Measurements from ENCODE around the gene C3orf18. TPM values are rescaled to one million over a fixed set of nuclear protein-coding genes. Genes with fewer than 3 reads are reported as not detected.

Gene C3orf18
- total RNA-seq, 2 experiments from 2014 or later: 16.7 to 17.0 TPM

DNA sequence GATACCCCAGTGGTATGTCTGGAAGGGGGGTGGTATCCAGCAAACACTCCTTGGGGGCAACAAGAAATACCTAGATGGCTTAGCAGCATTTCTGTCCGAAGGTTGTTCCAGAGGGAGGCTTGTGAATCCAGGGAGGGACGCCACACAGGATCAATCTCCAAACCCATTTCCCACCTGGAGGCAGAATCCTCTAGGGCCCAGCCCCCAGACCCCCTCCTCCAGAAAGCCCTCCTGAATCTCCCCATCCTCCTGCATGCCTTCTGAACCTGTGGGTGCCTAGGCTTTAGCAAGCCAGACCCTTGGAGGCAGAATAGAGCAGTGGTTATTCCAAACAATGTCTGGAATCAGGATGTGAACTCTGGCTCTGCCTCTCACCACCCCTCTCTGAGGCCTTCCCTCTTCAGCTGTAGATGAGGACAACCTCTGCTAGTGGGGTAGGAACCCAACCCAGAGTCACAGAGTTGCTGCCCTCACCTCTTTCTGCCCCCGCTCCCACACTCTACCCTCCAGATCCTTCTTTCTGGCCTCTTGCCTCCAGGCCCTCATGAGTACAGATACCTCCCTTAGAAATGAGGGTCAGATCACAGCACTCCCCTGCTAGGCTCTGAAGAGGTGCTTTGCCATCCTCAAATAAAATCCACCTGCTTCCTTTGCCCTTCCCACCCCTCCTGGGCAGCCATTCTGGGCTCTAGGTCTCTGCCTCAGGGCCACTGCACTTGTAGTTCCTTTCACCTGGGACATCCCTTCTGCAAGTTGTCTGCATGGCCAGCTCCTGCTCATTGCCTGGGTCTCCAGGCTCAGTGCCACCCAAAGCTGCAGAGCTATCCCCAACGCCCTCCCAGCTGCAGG, 35.9 kb upstream of the C3orf18 start:
- H3K4me1 Mint-ChIP-seq (ENCODE audit: low read depth): peaks cover 79% of the 10 kb centered on the region
- CTCF ChIA-PET: interaction anchor here (7.8 to 20.7 kb wide), 3 partner anchors 9 to 31 kb away, joined by 163 to 908 read pairs (median 221); partner anchors contain the start of genes C3orf18, CISH, HEMK1 and MAPKAPK3
- H3K27me3 Mint-ChIP-seq: no peaks in the 10 kb centered on the region
- intact Hi-C loops (cut with micrococcal nuclease): loop anchor here (5.0 to 10.0 kb wide), 3 partner anchors 261 to 1671 kb away; partner anchors contain the start of genes GNAI2, RASSF1 and WDR82
- H3K9me3 Mint-ChIP-seq: no peaks in the 10 kb centered on the region
- peak overlapping the region; percentile 100 for H3K27ac Mint-ChIP-seq
- POLR2A ChIA-PET: interaction anchor here (1.2 to 24.8 kb wide), 4 partner anchors 10 to 30 kb away, joined by 3 to 1013 read pairs (median 571); partner anchors contain the start of genes C3orf18, CISH, HEMK1 and MAPKAPK3
- H3K4me3 Mint-ChIP-seq: peak overlapping the region; percentile 98
- H3K36me3 Mint-ChIP-seq: peaks cover 86% of the 10 kb centered on the region
- peak; percentile 43 for DNase-seq

GRCh38 chr3:50602595-50603191, 35.1 kb upstream of the C3orf18 start:
- H3K36me3 Mint-ChIP-seq: peaks cover 84% of the 10 kb centered on the region
- POLR2A ChIA-PET: interaction anchor here (0.6 to 24.8 kb wide), 7 partner anchors 11 to 30 kb away, joined by 3 to 1013 read pairs (median 4); partner anchors contain the start of genes C3orf18, CISH, HEMK1 and MAPKAPK3
- peak overlapping the region; percentile 98 for H3K4me3 Mint-ChIP-seq
- no peaks in the 10 kb centered on the region for H3K27me3 Mint-ChIP-seq
- peaks cover 86% of the 10 kb centered on the region for H3K4me1 Mint-ChIP-seq (ENCODE audit: low read depth)
- CTCF ChIA-PET: interaction anchor here (7.8 to 20.7 kb wide), 3 partner anchors 10 to 30 kb away, joined by 163 to 908 read pairs (median 221); partner anchors contain the start of genes C3orf18, CISH, HEMK1 and MAPKAPK3
- intact Hi-C loops (cut with micrococcal nuclease): loop anchor here (5.0 to 10.0 kb wide), 3 partner anchors 260 to 1672 kb away; partner anchors contain the start of genes GNAI2, RASSF1 and WDR82
- peak overlapping the region; percentile 100 for H3K27ac Mint-ChIP-seq
- H3K9me3 Mint-ChIP-seq: no peaks in the 10 kb centered on the region
- DNase-seq: no peak

- Mint-ChIP-seq H3K4me3 (peak overlapping the region; percentile 98), H3K4me1 (ENCODE audit: low read depth) (peaks cover 81% of the 10 kb centered on the region), H3K36me3 (peaks cover 70% of the 10 kb centered on the region), H3K9me3 (no peaks in the 10 kb centered on the region), H3K27ac (peak overlapping the region; percentile 100), H3K27me3 (no peaks in the 10 kb centered on the region)
- intact Hi-C loops (cut with micrococcal nuclease): loop anchor here (1.0 to 10.0 kb wide), 6 partner anchors 11 to 1674 kb away; partner anchors contain the start of genes GNAI2, RASSF1 and WDR82
- POLR2A ChIA-PET: interaction anchor here (0.7 to 24.8 kb wide), 6 partner anchors 11 to 790 kb away, joined by 3 to 1013 read pairs (median 144); partner anchors contain the start of genes C3orf18, CISH, HEMK1 and MAPKAPK3
- CTCF ChIA-PET: interaction anchor here (0.7 to 20.7 kb wide), 4 partner anchors 12 to 62 kb away, joined by 3 to 908 read pairs (median 192); partner anchors contain the start of genes C3orf18, CISH, HEMK1 and MAPKAPK3
- peak; percentile 98 for DNase-seq
Measured at GRCh38 chr3:50600841-50601591, 33.5 kb upstream of the C3orf18 start.

DNA sequence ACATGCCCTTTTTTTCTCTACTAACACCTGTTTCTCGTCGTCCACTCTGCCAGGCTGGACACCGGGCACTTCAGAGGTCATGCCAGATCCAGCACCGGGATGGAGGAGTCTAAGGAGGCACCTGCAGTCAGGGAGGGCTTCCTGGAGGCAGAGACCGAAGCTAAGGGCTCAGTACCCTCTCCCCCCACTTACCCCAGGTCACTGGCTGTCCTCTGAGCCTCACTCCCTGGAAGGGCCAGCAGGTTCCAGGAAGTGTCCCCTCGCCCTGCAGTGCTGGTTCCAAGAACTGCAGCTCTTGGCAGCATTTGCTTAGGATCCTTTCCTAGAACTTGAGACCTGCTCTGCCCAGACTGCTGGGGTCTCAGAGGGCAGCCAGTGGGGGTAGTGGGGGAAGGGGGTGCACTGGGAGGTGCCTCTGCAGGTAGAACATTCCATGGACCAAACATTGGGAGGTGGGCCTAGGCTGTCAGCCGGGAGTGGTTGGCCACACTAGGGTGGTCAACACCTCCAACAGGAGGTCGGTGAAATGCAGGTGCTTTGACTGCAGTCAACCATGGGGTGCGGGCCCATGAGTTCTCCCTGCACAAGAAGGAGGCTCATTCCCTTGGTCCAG, 32.7 kb upstream of the C3orf18 start:
- Mint-ChIP-seq H3K4me1 (ENCODE audit: low read depth) (peaks cover 81% of the 10 kb centered on the region), H3K9me3 (no peaks in the 10 kb centered on the region), H3K36me3 (peaks cover 66% of the 10 kb centered on the region), H3K4me3 (peak overlapping the region; percentile 98), H3K27ac (peak overlapping the region; percentile 100), H3K27me3 (no peaks in the 10 kb centered on the region)
- DNase-seq: peak; percentile 51
- ChIA-PET POLR2A (interaction anchor here (6.8 to 24.8 kb wide), 3 partner anchors 10 to 27 kb away, joined by 283 to 1013 read pairs (median 859); partner anchors contain the start of genes C3orf18, CISH, HEMK1 and MAPKAPK3), CTCF (interaction anchor here (7.8 to 20.7 kb wide), 3 partner anchors 11 to 27 kb away, joined by 163 to 908 read pairs (median 221); partner anchors contain the start of genes C3orf18, CISH, HEMK1 and MAPKAPK3)
- intact Hi-C loops (cut with micrococcal nuclease): loop anchor here (5.0 to 10.0 kb wide), 3 partner anchors 258 to 1675 kb away; partner anchors contain the start of genes GNAI2, RASSF1 and WDR82

DNA sequence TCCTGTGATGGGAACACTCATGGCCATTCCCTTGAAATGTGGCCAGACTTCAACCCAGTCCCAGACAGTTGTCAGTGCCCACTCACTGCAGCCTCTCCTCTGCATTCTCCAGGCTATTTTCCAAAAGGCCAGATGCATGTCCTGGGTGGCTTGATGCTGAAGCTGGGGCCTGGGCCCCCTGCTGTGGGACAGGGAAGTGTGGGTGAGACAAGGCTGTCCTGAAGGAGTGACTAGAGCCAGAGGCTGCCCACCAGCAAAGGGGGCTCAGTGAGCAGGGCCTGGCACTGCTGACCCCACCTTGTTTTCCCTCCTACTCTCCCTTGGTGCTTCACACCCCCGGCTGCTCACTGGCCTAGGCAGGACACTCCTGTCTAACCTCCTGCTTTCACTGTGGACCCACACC, 32.2 kb upstream of the C3orf18 start:
- peak overlapping the region; percentile 100 for H3K27ac Mint-ChIP-seq
- H3K36me3 Mint-ChIP-seq: peaks cover 65% of the 10 kb centered on the region
- no peak for DNase-seq
- CTCF ChIA-PET: interaction anchor here (7.8 to 20.7 kb wide), 3 partner anchors 10 to 27 kb away, joined by 163 to 908 read pairs (median 221); partner anchors contain the start of genes C3orf18, CISH, HEMK1 and MAPKAPK3
- no peaks in the 10 kb centered on the region for H3K9me3 Mint-ChIP-seq
- intact Hi-C loops (cut with micrococcal nuclease): loop anchor here (5.0 to 10.0 kb wide), 3 partner anchors 257 to 1675 kb away; partner anchors contain the start of genes GNAI2, RASSF1 and WDR82
- H3K4me1 Mint-ChIP-seq (ENCODE audit: low read depth): peaks cover 81% of the 10 kb centered on the region
- H3K27me3 Mint-ChIP-seq: no peaks in the 10 kb centered on the region
- peak overlapping the region; percentile 98 for H3K4me3 Mint-ChIP-seq
- POLR2A ChIA-PET: interaction anchor here (6.8 to 24.8 kb wide), 3 partner anchors 10 to 27 kb away, joined by 283 to 1013 read pairs (median 859); partner anchors contain the start of genes C3orf18, CISH, HEMK1 and MAPKAPK3

- H3K36me3 Mint-ChIP-seq: peaks cover 61% of the 10 kb centered on the region
- peak overlapping the region; percentile 100 for H3K27ac Mint-ChIP-seq
- peak overlapping the region; percentile 98 for H3K4me3 Mint-ChIP-seq
- H3K27me3 Mint-ChIP-seq: no peaks in the 10 kb centered on the region
- no peaks in the 10 kb centered on the region for H3K9me3 Mint-ChIP-seq
- peaks cover 82% of the 10 kb centered on the region for H3K4me1 Mint-ChIP-seq (ENCODE audit: low read depth)
- ChIA-PET POLR2A (interaction anchor here (6.8 to 24.8 kb wide), 3 partner anchors 9 to 26 kb away, joined by 283 to 1013 read pairs (median 859); partner anchors contain the start of genes C3orf18, CISH, HEMK1 and MAPKAPK3), CTCF (interaction anchor here (2.2 to 20.7 kb wide), 4 partner anchors 10 to 53 kb away, joined by 6 to 908 read pairs (median 192); partner anchors contain the start of genes C3orf18, CISH, HEMK1 and MAPKAPK3)
- DNase-seq: peak; percentile 22
- intact Hi-C loops (cut with micrococcal nuclease): no loop called here
Measured at GRCh38 chr3:50599115-50599715, 31.7 kb upstream of the C3orf18 start.

GRCh38 chr3:50594253-50594785, 26.8 kb upstream of the C3orf18 start:
- ChIA-PET POLR2A (interaction anchor here (11.1 kb wide), 2 partner anchors 14 to 21 kb away, joined by 510 to 859 read pairs; partner anchors contain the start of genes C3orf18, CISH, HEMK1 and MAPKAPK3), CTCF (interaction anchor here (0.7 to 10.3 kb wide), 4 partner anchors 19 to 791 kb away, joined by 3 to 299 read pairs (median 8); partner anchors contain the start of genes CISH, MANF and MAPKAPK3)
- H3K4me1 Mint-ChIP-seq (ENCODE audit: low read depth): peaks cover 78% of the 10 kb centered on the region
- H3K27ac Mint-ChIP-seq: peak overlapping the region; percentile 98
- peaks cover 34% of the 10 kb centered on the region for H3K36me3 Mint-ChIP-seq
- DNase-seq: peak; percentile 40
- H3K27me3 Mint-ChIP-seq: no peaks in the 10 kb centered on the region
- no peak overlapping the region for H3K4me3 Mint-ChIP-seq
- no peaks in the 10 kb centered on the region for H3K9me3 Mint-ChIP-seq
- intact Hi-C loops (cut with micrococcal nuclease): no loop called here

GRCh38 chr3:50592568-50592967, 25.0 kb upstream of the C3orf18 start:
- H3K36me3 Mint-ChIP-seq: peaks cover 33% of the 10 kb centered on the region
- H3K4me3 Mint-ChIP-seq: peak overlapping the region; percentile 57
- H3K27ac Mint-ChIP-seq: peak overlapping the region; percentile 98
- H3K27me3 Mint-ChIP-seq: no peaks in the 10 kb centered on the region
- peaks cover 81% of the 10 kb centered on the region for H3K4me1 Mint-ChIP-seq (ENCODE audit: low read depth)
- H3K9me3 Mint-ChIP-seq: no peaks in the 10 kb centered on the region
- peak; percentile 38 for DNase-seq
- CTCF ChIA-PET: interaction anchor here (0.8 to 10.3 kb wide), 5 partner anchors 9 to 135 kb away, joined by 3 to 317 read pairs (median 221); partner anchors contain the start of genes CISH, HEMK1 and MAPKAPK3
- POLR2A ChIA-PET: interaction anchor here (0.8 to 11.1 kb wide), 3 partner anchors 16 to 256 kb away, joined by 3 to 859 read pairs (median 510); partner anchors contain the start of genes C3orf18, CISH, HEMK1 and MAPKAPK3
- intact Hi-C loops (cut with micrococcal nuclease): no loop called here

GRCh38 chr3:50591196-50591741, 23.7 kb upstream of the C3orf18 start:
- CTCF ChIA-PET: interaction anchor here (1.3 to 10.3 kb wide), 9 partner anchors 10 to 63 kb away, joined by 3 to 317 read pairs (median 7); partner anchors contain the start of genes C3orf18, CISH, HEMK1 and MAPKAPK3
- Mint-ChIP-seq H3K4me1 (ENCODE audit: low read depth) (peaks cover 94% of the 10 kb centered on the region), H3K4me3 (peak overlapping the region; percentile 58), H3K27me3 (no peaks in the 10 kb centered on the region), H3K9me3 (no peaks in the 10 kb centered on the region), H3K36me3 (peaks cover 38% of the 10 kb centered on the region), H3K27ac (peak overlapping the region; percentile 98)
- intact Hi-C loops (cut with micrococcal nuclease): loop anchor here (1.0 kb wide), 1 partner anchor 21 kb away; no protein-coding TSS in a partner anchor
- POLR2A ChIA-PET: interaction anchor here (1.0 to 11.1 kb wide), 3 partner anchors 17 to 33 kb away, joined by 4 to 859 read pairs (median 510); partner anchors contain the start of genes C3orf18, CISH, HEMK1 and MAPKAPK3
- peak; percentile 65 for DNase-seq

Measured in activated CD4-positive, alpha-beta memory T cell treated with anti-CD3 and anti-CD28 coated beads for 36 hours (primary cell).